K562 (cell line): ENCODE data around the gene ZFYVE28. TPM values are rescaled to one million over a fixed set of nuclear protein-coding genes. Genes with fewer than 3 reads are reported as not detected.

Source experiments
- ATF7 ChIP-seq: fragments of 450-650 bp; IDR thresholded peaks from 2 replicates; pipeline ENCODE4 v1.7.1; 2014; ENCODE audit warnings: mild to moderate bottlenecking, moderate library complexity
- GATAD2B ChIP-seq: fragments of 450-650 bp; IDR thresholded peaks from 2 replicates; pipeline ENCODE4 v1.6.1; 2017; ENCODE audit warnings: mild to moderate bottlenecking, borderline replicate concordance
- PCBP1 ChIP-seq: fragments of 200-400 bp; formaldehyde crosslinking; IDR thresholded peaks from 2 replicates; pipeline ENCODE4 v1.6.1; 2018; ENCODE audit warnings: mild to moderate bottlenecking, low read depth, low read length; ENCODE audit not compliant: poor library complexity, severe bottlenecking
- UBTF ChIP-seq, 2 experiments: IDR thresholded peaks; 2 replicates each; pipeline ENCODE4 v1.6.1; 2012; ENCODE audit warnings: improper control_type of control experiment in 2 of 2, low read depth in 2 of 2, low read length in 2 of 2, borderline replicate concordance in 1 of 2
- polyA plus RNA-seq, 8 experiments: library from polyadenylated mRNA; depleted of rRNA in 4 of 8; stranded (reverse) in 5 of 8; unstranded in 3 of 8; fragments of >200 nt; fragmentation: Nextera tagmentation in 2 of 8; fragmentation: Illumina TruSeq in 1 of 8; extraction: Ambion mirVana in 2 of 8; extraction: Trizol in 1 of 8; gene quantifications; 2 replicates each; pipeline versions ENCODE4 v1.2.1 to v1.2.3, GENCODE V29; 2011 to 2014; ENCODE audit warnings: inconsistent platforms in 1 of 8, missing spikeins in 1 of 8
- total RNA-seq, 7 experiments: library from RNA; depleted of rRNA in 6 of 7; stranded (reverse); fragments of >200 nt in 6 of 7; fragmentation: Illumina TruSeq in 2 of 7; extraction: Trizol in 2 of 7; gene quantifications; 2 replicates each; pipeline versions ENCODE4 v1.2.1 to v1.2.3, GENCODE V29; 2011 to 2021; ENCODE audit warnings: low replicate concordance in 1 of 7
- TF ChIP-seq, protein P1 (sequence below), 2 experiments: IDR thresholded peaks; 2 replicates each; pipeline ENCODE4 v1.6.1; 2011; ENCODE audit warnings: borderline replicate concordance in 1 of 2, control low read depth in 1 of 2, low read depth in 1 of 2, low read length in 1 of 2, mild to moderate bottlenecking in 1 of 2, mixed read lengths in 1 of 2, moderate library complexity in 1 of 2; ENCODE audit not compliant: insufficient read depth in 1 of 2, insufficient read length in 1 of 2, poor library complexity in 1 of 2, severe bottlenecking in 1 of 2; ENCODE audit errors: extremely low read depth in 1 of 2

ZFYVE28 gene
- total and polyA plus RNA-seq, 9 of the 15 experiments (the other 6 are each of a cell fraction or from before 2014, with no cell fraction given) = 1.3 to 24.8 (median 8.9) TPM

DNA sequence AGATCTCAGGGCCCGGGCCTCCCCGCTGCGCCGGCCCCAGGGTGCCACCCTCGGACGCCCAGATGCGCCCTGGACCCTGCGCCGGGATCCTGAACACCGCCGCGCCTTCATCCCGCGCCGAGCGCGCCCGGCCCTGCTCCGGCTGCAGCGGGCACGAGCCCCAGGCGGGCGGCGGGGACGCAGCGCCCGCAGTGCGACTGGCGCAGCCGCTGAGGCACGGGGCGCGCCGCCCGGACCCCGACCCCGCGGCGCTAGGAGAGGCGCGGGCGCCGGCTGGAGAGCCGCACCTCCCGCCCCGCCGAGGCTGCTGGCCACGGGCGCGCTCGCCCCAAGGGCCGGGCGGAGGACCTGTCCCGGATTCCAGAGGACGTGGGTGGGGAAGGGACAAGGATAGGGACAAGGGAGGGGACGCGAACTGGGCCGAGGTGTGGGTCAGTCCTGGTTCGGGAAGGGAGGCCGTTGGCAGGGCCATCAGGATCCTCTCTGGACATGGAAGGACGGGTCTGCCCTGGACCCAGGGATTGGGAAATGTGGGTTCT is 1.1 kb downstream of the ZFYVE28 start (continued):
- TF ChIP-seq, protein P1, sequence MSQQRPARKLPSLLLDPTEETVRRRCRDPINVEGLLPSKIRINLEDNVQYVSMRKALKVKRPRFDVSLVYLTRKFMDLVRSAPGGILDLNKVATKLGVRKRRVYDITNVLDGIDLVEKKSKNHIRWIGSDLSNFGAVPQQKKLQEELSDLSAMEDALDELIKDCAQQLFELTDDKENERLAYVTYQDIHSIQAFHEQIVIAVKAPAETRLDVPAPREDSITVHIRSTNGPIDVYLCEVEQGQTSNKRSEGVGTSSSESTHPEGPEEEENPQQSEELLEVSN (IDR thresholded peaks at IDR 0.05; ENCODE audit: borderline replicate concordance in 1 of 2, extremely low read depth in 1 of 2, insufficient read depth in 1 of 2, insufficient read length in 1 of 2, low read depth in 1 of 2, low read length in 1 of 2, poor library complexity in 1 of 2, severe bottlenecking in 1 of 2) = peak in 1 of 2 experiments; percentile 48
- TF ChIP-seq UBTF (IDR thresholded peaks at IDR 0.05; ENCODE audit: borderline replicate concordance in 1 of 2, low read depth in 2 of 2, low read length in 2 of 2) (peak in 1 of 2 experiments; percentile 75; a peak in 1 of 4 replicates), PCBP1 (peak; percentile 2), ATF7 (no peak), GATAD2B (peak; percentile 40; the same call in 1 of the 2 replicates)
